ENCODE data around the gene GADD45A. TPM values are rescaled to one million over a fixed set of nuclear protein-coding genes. Genes with fewer than 3 reads are reported as not detected.
A peak's percentile ranks its signal among the peaks of the same experiment; 100 is the strongest.

The GADD45A gene
- total and polyA plus RNA-seq, 9 of the 15 experiments (the other 6 are each of a cell fraction or from before 2014, with no cell fraction given) = 21.3 to 156 (median 62.1) TPM

DNA sequence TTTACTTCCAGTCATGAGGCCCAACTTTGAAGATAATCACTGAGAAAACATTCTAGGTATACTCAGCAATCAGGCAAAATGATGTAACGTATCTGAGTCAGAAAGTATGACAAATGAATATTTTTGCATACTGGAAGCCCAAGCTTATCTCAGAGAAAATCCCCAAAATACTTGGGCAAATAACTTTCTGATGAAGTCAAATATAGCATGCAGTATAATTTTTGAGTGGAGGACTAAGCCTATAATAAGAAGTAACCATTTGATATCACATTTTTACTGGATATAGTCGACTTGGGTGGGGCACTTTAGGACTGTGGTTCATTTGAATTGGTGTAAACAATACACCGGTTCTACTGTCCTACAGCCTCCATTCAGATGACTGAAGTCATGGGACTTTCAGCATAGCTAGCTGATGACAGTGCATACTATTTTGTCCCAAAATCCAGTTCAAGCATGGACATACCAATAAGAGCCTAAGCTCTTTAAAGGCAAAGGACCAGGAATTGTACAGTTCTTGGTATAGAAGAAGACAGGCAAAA, 2.3 kb upstream of the GADD45A start (continued):
- TF ChIP-seq, protein P1, sequence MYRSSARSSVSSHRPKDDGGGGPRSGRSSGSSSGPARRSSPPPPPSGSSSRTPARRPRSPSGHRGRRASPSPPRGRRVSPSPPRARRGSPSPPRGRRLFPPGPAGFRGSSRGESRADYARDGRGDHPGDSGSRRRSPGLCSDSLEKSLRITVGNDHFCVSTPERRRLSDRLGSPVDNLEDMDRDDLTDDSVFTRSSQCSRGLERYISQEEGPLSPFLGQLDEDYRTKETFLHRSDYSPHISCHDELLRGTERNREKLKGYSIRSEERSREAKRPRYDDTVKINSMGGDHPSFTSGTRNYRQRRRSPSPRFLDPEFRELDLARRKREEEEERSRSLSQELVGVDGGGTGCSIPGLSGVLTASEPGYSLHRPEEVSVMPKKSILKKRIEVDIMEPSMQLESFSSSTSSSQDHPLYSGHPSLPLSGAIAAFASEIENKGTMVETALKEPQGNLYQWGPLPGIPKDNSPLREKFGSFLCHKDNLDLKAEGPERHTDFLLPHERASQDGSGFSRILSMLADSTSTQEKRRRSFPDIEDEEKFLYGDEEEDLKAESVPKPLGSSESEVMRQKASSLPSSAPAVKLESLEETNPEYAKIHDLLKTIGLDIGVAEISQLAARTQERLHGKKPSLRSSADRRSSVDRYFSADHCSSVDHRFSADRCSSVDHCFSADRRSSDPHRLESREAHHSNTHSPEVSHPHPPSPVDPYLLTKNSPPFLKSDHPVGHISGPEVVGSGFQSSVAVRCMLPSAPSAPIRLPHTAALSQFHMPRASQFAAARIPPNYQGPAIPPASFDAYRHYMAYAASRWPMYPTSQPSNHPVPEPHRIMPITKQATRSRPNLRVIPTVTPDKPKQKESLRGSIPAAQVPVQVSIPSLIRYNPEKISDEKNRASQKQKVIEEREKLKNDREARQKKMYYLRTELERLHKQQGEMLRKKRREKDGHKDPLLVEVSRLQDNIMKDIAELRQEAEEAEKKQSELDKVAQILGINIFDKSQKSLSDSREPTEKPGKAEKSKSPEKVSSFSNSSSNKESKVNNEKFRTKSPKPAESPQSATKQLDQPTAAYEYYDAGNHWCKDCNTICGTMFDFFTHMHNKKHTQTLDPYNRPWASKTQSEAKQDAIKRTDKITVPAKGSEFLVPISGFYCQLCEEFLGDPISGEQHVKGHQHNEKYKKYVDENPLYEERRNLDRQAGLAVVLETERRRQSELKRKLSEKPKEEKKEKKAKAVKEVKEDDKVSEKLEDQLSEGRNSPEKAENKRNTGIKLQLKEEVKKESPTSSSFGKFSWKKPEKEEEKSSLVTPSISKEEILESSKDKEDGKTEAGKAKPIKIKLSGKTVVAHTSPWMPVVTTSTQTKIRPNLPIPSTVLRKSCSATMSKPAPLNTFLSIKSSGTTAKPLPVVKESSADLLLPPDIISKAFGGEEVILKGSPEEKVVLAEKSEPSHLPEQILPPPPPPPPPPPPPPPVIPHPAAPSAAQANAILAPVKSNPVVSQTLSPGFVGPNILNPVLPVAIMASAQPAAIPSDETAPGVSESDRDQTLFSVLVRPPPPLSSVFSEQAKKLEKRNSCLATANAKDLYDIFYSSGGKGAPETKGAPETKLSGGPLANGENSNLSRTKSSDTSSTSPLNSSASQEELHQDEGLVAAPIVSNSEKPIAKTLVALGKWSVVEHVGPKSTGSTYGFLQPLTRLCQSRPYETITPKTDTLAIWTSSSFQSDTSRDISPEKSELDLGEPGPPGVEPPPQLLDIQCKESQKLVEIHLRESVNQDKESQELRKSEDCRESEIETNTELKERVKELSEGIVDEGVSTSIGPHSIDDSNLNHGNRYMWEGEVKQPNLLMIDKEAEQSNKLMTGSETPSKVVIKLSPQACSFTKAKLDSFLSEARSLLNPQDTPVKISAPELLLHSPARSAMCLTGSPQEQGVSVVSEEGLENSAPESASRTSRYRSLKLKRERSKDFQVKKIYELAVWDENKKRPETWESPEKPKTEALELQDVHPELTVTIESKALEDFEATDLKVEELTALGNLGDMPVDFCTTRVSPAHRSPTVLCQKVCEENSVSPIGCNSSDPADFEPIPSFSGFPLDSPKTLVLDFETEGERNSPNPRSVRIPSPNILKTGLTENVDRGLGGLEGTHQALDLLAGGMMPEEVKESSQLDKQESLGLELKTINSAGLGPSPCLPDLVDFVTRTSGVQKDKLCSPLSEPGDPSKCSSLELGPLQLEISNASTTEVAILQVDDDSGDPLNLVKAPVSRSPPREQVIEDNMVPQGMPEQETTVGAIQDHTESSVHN (IDR thresholded peaks at IDR 0.05; ENCODE audit: borderline replicate concordance in 1 of 2, low read depth in 1 of 2) = peak in 1 of 2 experiments; percentile 98; a peak in 2 of 4 replicates
- TF ChIP-seq, protein P2, sequence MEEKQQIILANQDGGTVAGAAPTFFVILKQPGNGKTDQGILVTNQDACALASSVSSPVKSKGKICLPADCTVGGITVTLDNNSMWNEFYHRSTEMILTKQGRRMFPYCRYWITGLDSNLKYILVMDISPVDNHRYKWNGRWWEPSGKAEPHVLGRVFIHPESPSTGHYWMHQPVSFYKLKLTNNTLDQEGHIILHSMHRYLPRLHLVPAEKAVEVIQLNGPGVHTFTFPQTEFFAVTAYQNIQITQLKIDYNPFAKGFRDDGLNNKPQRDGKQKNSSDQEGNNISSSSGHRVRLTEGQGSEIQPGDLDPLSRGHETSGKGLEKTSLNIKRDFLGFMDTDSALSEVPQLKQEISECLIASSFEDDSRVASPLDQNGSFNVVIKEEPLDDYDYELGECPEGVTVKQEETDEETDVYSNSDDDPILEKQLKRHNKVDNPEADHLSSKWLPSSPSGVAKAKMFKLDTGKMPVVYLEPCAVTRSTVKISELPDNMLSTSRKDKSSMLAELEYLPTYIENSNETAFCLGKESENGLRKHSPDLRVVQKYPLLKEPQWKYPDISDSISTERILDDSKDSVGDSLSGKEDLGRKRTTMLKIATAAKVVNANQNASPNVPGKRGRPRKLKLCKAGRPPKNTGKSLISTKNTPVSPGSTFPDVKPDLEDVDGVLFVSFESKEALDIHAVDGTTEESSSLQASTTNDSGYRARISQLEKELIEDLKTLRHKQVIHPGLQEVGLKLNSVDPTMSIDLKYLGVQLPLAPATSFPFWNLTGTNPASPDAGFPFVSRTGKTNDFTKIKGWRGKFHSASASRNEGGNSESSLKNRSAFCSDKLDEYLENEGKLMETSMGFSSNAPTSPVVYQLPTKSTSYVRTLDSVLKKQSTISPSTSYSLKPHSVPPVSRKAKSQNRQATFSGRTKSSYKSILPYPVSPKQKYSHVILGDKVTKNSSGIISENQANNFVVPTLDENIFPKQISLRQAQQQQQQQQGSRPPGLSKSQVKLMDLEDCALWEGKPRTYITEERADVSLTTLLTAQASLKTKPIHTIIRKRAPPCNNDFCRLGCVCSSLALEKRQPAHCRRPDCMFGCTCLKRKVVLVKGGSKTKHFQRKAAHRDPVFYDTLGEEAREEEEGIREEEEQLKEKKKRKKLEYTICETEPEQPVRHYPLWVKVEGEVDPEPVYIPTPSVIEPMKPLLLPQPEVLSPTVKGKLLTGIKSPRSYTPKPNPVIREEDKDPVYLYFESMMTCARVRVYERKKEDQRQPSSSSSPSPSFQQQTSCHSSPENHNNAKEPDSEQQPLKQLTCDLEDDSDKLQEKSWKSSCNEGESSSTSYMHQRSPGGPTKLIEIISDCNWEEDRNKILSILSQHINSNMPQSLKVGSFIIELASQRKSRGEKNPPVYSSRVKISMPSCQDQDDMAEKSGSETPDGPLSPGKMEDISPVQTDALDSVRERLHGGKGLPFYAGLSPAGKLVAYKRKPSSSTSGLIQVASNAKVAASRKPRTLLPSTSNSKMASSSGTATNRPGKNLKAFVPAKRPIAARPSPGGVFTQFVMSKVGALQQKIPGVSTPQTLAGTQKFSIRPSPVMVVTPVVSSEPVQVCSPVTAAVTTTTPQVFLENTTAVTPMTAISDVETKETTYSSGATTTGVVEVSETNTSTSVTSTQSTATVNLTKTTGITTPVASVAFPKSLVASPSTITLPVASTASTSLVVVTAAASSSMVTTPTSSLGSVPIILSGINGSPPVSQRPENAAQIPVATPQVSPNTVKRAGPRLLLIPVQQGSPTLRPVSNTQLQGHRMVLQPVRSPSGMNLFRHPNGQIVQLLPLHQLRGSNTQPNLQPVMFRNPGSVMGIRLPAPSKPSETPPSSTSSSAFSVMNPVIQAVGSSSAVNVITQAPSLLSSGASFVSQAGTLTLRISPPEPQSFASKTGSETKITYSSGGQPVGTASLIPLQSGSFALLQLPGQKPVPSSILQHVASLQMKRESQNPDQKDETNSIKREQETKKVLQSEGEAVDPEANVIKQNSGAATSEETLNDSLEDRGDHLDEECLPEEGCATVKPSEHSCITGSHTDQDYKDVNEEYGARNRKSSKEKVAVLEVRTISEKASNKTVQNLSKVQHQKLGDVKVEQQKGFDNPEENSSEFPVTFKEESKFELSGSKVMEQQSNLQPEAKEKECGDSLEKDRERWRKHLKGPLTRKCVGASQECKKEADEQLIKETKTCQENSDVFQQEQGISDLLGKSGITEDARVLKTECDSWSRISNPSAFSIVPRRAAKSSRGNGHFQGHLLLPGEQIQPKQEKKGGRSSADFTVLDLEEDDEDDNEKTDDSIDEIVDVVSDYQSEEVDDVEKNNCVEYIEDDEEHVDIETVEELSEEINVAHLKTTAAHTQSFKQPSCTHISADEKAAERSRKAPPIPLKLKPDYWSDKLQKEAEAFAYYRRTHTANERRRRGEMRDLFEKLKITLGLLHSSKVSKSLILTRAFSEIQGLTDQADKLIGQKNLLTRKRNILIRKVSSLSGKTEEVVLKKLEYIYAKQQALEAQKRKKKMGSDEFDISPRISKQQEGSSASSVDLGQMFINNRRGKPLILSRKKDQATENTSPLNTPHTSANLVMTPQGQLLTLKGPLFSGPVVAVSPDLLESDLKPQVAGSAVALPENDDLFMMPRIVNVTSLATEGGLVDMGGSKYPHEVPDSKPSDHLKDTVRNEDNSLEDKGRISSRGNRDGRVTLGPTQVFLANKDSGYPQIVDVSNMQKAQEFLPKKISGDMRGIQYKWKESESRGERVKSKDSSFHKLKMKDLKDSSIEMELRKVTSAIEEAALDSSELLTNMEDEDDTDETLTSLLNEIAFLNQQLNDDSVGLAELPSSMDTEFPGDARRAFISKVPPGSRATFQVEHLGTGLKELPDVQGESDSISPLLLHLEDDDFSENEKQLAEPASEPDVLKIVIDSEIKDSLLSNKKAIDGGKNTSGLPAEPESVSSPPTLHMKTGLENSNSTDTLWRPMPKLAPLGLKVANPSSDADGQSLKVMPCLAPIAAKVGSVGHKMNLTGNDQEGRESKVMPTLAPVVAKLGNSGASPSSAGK (IDR thresholded peaks at IDR 0.05) = peak; percentile 28; the same call in 1 of the 2 replicates
- TF ChIP-seq, protein P3, sequence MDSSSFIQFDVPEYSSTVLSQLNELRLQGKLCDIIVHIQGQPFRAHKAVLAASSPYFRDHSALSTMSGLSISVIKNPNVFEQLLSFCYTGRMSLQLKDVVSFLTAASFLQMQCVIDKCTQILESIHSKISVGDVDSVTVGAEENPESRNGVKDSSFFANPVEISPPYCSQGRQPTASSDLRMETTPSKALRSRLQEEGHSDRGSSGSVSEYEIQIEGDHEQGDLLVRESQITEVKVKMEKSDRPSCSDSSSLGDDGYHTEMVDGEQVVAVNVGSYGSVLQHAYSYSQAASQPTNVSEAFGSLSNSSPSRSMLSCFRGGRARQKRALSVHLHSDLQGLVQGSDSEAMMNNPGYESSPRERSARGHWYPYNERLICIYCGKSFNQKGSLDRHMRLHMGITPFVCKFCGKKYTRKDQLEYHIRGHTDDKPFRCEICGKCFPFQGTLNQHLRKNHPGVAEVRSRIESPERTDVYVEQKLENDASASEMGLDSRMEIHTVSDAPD (CRISPR knock-in tag; IDR thresholded peaks at IDR 0.05) = no peak
- peak; percentile 71; the same call in 1 of the 2 replicates for TF ChIP-seq CTBP1 (IDR thresholded peaks at IDR 0.05; ENCODE audit: borderline replicate concordance)
- no peak for TF ChIP-seq NFRKB (IDR thresholded peaks at IDR 0.05; ENCODE audit: low read depth)
